K562 (cell line): ENCODE results near the gene RAB26. TPM values are rescaled to one million over a fixed set of nuclear protein-coding genes. Genes with fewer than 3 reads are reported as not detected.

Source experiments
- ATAC-seq: fragments of 200-7000 bp; cut with Tn5 transposase; 3 replicates; pipeline ENCODE4 v1.9.1; 2020; ENCODE audit warnings: moderate library complexity
- BruUV-seq: library from RNA; stranded (reverse); fragments of 400-500 nt; replicated peaks from 2 replicates; lab custom pipeline; 2021; lab: Mats Ljungman, UMichigan
- CTCF ChIA-PET: fragments of 300-600 bp; formaldehyde crosslinking; extraction: SDS; loops from one replicate; lab custom pipeline; 2021; ENCODE audit warnings: low intra/inter-chr PET ratio; lab: Yijun Ruan, JAX
- POLR2A ChIA-PET: fragments of 300-600, 350-650 bp; sonication (Branson Sonifier 250); formaldehyde crosslinking; extraction: SDS; loops from one replicate; lab custom pipeline; 2021; ENCODE audit warnings: antibody characterized with exemption, inconsistent platforms; lab: Yijun Ruan, JAX
- DNase-seq, 4 experiments: peaks; one replicate each; pipeline versions ENCODE4 v3.0.0 to v3.0.0-alpha.2; 2011 to 2018; ENCODE audit warnings: low spot score in 3 of 4, mixed read lengths in 3 of 4; ENCODE audit errors: extremely low read depth in 1 of 4
- FAIRE-seq: peaks from 2 replicates; lab custom pipeline; 2011; peaks lifted over from hg19 to GRCh38; lab: Jason Lieb, UNC
- H2AFZ ChIP-seq: 2 replicates; pipeline ENCODE4 v1.6.0; 2011; ENCODE audit warnings: low read depth, low read length, control low read depth, inconsistent platforms
- H3K27ac ChIP-seq: fragments of 200-600 bp; 3 replicates; pipeline ENCODE4 v1.8.0; 2011; ENCODE audit warnings: low read depth, mild to moderate bottlenecking, control low read depth, inconsistent platforms, low read length, moderate library complexity, mixed read lengths; ENCODE audit errors: extremely low read depth
- H3K27me3 ChIP-seq, 2 experiments: fragments of 300-600 bp in 1 of 2; 2 replicates in 1 of 2; 3 replicates in 1 of 2; pipeline versions ENCODE4 v1.6.0 to v1.8.0; 2011; ENCODE audit warnings: inconsistent platforms in 2 of 2, low read length in 2 of 2, mild to moderate bottlenecking in 1 of 2, mixed read lengths in 1 of 2, moderate library complexity in 1 of 2; ENCODE audit not compliant: control insufficient read depth in 2 of 2, insufficient read depth in 2 of 2
- H3K36me3 ChIP-seq: fragments of 300-600 bp; 3 replicates; pipeline ENCODE4 v1.8.0; 2011; ENCODE audit warnings: mild to moderate bottlenecking, low read length, inconsistent platforms; ENCODE audit not compliant: control insufficient read depth, insufficient read depth
- H3K4me1 ChIP-seq, 2 experiments: fragments of 200-600 bp in 1 of 2; replicated peaks in 1 of 2; 2 replicates in 1 of 2; 3 replicates in 1 of 2; pipeline versions ENCODE4 v1.5.1 to v1.8.0; 2011; ENCODE audit warnings: inconsistent platforms in 2 of 2, low read length in 2 of 2, mild to moderate bottlenecking in 1 of 2, mixed read lengths in 1 of 2, moderate library complexity in 1 of 2; ENCODE audit not compliant: control insufficient read depth in 2 of 2, insufficient read depth in 2 of 2
- H3K4me2 ChIP-seq: 2 replicates; pipeline ENCODE4 v1.6.1; 2011; ENCODE audit warnings: low read length, control low read depth, inconsistent platforms, mixed read lengths; ENCODE audit not compliant: insufficient read depth
- H3K4me3 ChIP-seq: fragments of 200-600 bp; sonication (generic), shearing (Covaris generic); 2 replicates; pipeline ENCODE4 v1.5.1; 2016; ENCODE audit warnings: control low read depth, inconsistent platforms
- H3K79me2 ChIP-seq: fragments of 200-600 bp; 3 replicates; pipeline ENCODE4 v1.8.0; 2011; ENCODE audit warnings: low read length, inconsistent platforms; ENCODE audit not compliant: control insufficient read depth, insufficient read depth
- H3K9ac ChIP-seq, 2 experiments: 2 replicates each; pipeline versions ENCODE4 v1.6.0 to v1.6.1; 2011; ENCODE audit warnings: low read depth in 2 of 2, low read length in 2 of 2, control low read depth in 1 of 2, inconsistent platforms in 1 of 2, mild to moderate bottlenecking in 1 of 2, mixed read lengths in 1 of 2; ENCODE audit not compliant: insufficient read depth in 1 of 2
- H3K9me1 ChIP-seq: one replicate; pipeline ENCODE4 v1.6.0; 2011; ENCODE audit warnings: inconsistent platforms, mild to moderate bottlenecking, low read length, moderate library complexity; ENCODE audit not compliant: control insufficient read depth, insufficient read depth
- H3K9me3 ChIP-seq: replicated peaks from 2 replicates; pipeline ENCODE4 v1.5.1; 2011; ENCODE audit warnings: low read depth, low read length, inconsistent platforms; ENCODE audit not compliant: control insufficient read depth, insufficient read depth
- H4K20me1 ChIP-seq: replicated peaks from 2 replicates; pipeline ENCODE4 v1.6.1; 2011; ENCODE audit warnings: low read length, inconsistent platforms, mixed read lengths; ENCODE audit not compliant: control insufficient read depth, insufficient read depth
- ADNP ChIP-seq: fragments of 200-800 bp; sonication (Bioruptor generic); IDR thresholded peaks from 2 replicates; pipeline ENCODE4 v1.6.1; 2016; ENCODE audit warnings: missing genetic modification characterization, missing compliant biosample characterization
- POLR2G ChIP-seq: fragments of 200-400 bp; formaldehyde crosslinking; IDR thresholded peaks from 2 replicates; pipeline ENCODE4 v1.6.1; 2017; ENCODE audit warnings: low read depth, mild to moderate bottlenecking, antibody characterized with exemption, low read length, moderate library complexity
- ZNF785 ChIP-seq: fragments of 250-450 bp; sonication (Bioruptor Pico); IDR thresholded peaks from 2 replicates; pipeline ENCODE4 v1.4.0; 2020; ENCODE audit warnings: mild to moderate bottlenecking
- WGBS: fragments of 100-300 bp; shearing (Covaris generic); methylation state at CpG from one replicate; pipeline ENCODE4 v1.1.6; 2016; ENCODE audit warnings: low coverage, mixed read lengths; ENCODE audit not compliant: insufficient coverage; ENCODE audit errors: missing lambda C conversion rate; 5-methylcytosine and 5-hydroxymethylcytosine counted together
- in situ Hi-C: fragments of 300-500 bp; cut with MboI; formaldehyde crosslinking; loops from 4 replicates; pipeline ENCODE4 v1.15.0; 2018; ENCODE audit warnings: inconsistent platforms, mixed read lengths
- intact Hi-C: fragments of 100-400 bp; cut with micrococcal nuclease; formaldehyde crosslinking; loops from 2 replicates; pipeline ENCODE4 v1.14.2; 2022
- polyA plus RNA-seq, 8 experiments: library from polyadenylated mRNA; depleted of rRNA in 4 of 8; stranded (reverse) in 5 of 8; unstranded in 3 of 8; fragments of >200 nt; fragmentation: Nextera tagmentation in 2 of 8; fragmentation: Illumina TruSeq in 1 of 8; extraction: Ambion mirVana in 2 of 8; extraction: Trizol in 1 of 8; gene quantifications; 2 replicates each; pipeline versions ENCODE4 v1.2.1 to v1.2.3, GENCODE V29; 2011 to 2014; ENCODE audit warnings: inconsistent platforms in 1 of 8, missing spikeins in 1 of 8
- total RNA-seq, 7 experiments: library from RNA; depleted of rRNA in 6 of 7; stranded (reverse); fragments of >200 nt in 6 of 7; fragmentation: Illumina TruSeq in 2 of 7; extraction: Trizol in 2 of 7; gene quantifications; 2 replicates each; pipeline versions ENCODE4 v1.2.1 to v1.2.3, GENCODE V29; 2011 to 2021; ENCODE audit warnings: low replicate concordance in 1 of 7
- TF ChIP-seq, protein P1 (sequence below), 2 experiments: IDR thresholded peaks in 1 of 2; conservative IDR thresholded peaks in 1 of 2; 2 replicates each; pipeline ENCODE4 v1.6.1; 2016; ENCODE audit warnings: low read depth in 2 of 2, mild to moderate bottlenecking in 1 of 2, missing compliant biosample characterization in 1 of 2, missing genetic modification characterization in 1 of 2, moderate library complexity in 1 of 2

RAB26 gene
- total and polyA plus RNA-seq, 9 of the 15 experiments (the other 6 are each of a cell fraction or from before 2014, with no cell fraction given): 0.25 to 6.1 (median 2.1) TPM

DNA sequence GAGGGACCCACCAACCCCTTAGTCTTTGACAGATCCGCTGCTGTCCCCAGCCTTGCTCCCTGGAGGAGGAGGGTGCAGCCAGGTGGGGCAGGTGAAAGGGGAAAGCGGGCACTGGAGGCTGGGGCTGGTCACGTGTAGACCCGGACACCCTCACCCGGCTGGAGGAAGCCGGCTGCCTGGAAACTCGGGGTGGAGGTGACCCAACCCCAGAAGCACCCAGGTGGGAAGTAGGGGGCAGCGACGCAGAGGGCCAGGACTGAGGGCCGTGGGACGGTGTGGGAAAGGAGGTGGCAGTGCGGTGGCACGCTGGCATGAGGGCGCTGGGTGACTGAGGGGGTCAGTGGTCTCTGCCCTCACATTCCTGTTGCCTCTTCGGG lies 9.8 kb downstream of the RAB26 start:
- Histone ChIP-seq H3K9me1 (peaks cover 6% of the 10 kb centered on the region), H4K20me1 (peaks cover 31% of the 10 kb centered on the region; the same call in 1 of the 2 replicates)
- DNase-seq: no peak

DNA sequence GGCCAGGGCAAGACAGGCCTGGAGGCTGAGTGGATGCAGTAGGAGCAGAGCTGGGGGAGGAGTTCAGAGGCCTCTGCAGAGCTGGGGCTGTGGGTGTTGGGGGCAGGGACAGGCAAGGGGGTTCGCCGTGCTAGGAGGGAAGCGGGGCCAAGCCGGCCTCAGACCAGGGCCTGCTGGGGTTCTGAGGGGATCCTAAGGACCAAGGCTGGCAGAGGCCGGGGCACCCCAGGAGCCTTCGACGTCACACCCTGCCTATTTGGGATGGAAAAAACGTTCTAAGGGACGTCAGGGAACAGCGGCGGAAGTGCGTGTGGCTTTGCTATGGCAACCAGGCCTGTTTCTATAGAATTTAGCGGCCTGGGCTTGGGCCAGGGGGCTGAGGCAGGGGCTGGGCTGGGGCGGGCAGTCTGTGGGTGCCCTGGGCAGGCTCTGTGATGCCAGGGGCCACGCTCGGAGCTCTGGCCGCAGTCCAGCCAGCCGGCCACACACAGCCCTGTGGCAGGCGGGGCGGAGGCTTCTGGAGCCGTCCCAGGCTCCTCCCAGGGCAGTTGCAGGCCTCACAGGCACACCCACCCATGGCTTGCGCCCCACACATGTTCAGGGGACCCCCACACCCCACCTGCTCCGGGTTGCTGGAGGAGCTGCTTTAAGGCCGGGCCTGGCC lies 10.9 kb downstream of the RAB26 start:
- POLR2A ChIA-PET: interaction anchor here (0.6 to 1.2 kb wide), 2 partner anchors 9 to 19 kb away, joined by 3 to 8 read pairs; no protein-coding TSS in a partner anchor
- intact Hi-C loops: no loop called here
- FAIRE-seq (no peak), ATAC-seq (no peak), DNase-seq (no peak)
- TF ChIP-seq, protein P1, sequence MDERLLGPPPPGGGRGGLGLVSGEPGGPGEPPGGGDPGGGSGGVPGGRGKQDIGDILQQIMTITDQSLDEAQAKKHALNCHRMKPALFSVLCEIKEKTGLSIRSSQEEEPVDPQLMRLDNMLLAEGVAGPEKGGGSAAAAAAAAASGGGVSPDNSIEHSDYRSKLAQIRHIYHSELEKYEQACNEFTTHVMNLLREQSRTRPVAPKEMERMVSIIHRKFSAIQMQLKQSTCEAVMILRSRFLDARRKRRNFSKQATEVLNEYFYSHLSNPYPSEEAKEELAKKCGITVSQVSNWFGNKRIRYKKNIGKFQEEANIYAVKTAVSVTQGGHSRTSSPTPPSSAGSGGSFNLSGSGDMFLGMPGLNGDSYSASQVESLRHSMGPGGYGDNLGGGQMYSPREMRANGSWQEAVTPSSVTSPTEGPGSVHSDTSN (CRISPR knock-in tag; IDR thresholded peaks at IDR 0.05; ENCODE audit: low read depth): no peak
- TF ChIP-seq, protein P1 (tag; conservative IDR thresholded peaks at IDR 0.05; ENCODE audit: low read depth): no peak
- peak; percentile 43; the same call in 1 of the 2 replicates for TF ChIP-seq POLR2G
- Histone ChIP-seq H3K9me1 (peaks cover 6% of the 10 kb centered on the region), H3K4me3 (no peak overlapping the region), H3K9ac (peak overlapping the region in 1 of 2 experiments; percentile 99; a peak in 2 of 4 replicates), H2AFZ (no peak overlapping the region), H3K9me3 (peaks cover 3% of the 10 kb centered on the region), H3K4me1 (peaks cover 8 to 65% of the 10 kb centered on the region in 2 experiments; a peak in 4 of 5 replicates), H3K79me2 (peaks cover 89% of the 10 kb centered on the region), H4K20me1 (peaks cover 24% of the 10 kb centered on the region; the same call in 1 of the 2 replicates), H3K27me3 (no peaks in the 10 kb centered on the region), H3K27ac (no peak overlapping the region), H3K4me2 (no peak overlapping the region), H3K36me3 (peaks cover 47% of the 10 kb centered on the region; the same call in 2 of the 3 replicates)
- no TSS peak for BruUV-seq
- CTCF ChIA-PET: no interaction called here
- WGBS: 79% methylated on average over 11 of the region's 24 CpGs
- in situ Hi-C loops: no loop called here

More for the DNA sequence above, 9.8 kb downstream of the RAB26 start:
- ChIA-PET CTCF (no interaction called here), POLR2A (interaction anchor here (0.6 to 0.7 kb wide), 2 partner anchors 10 to 69 kb away, joined by 3 read pairs; no protein-coding TSS in a partner anchor)
- Histone ChIP-seq H3K27ac (no peak overlapping the region; the same call in 2 of the 3 replicates), H3K4me1 (peaks cover 8 to 63% of the 10 kb centered on the region in 2 experiments; a peak in 4 of 5 replicates), H3K9me3 (peaks cover under 1% of the 10 kb centered on the region), H3K4me3 (no peak overlapping the region), H3K4me2 (no peak overlapping the region), H3K9ac (peak overlapping the region in 1 of 2 experiments; percentile 99; a peak in 2 of 4 replicates), H3K79me2 (peaks cover 93% of the 10 kb centered on the region), H2AFZ (no peak overlapping the region), H3K27me3 (no peaks in the 10 kb centered on the region), H3K36me3 (peaks cover 51% of the 10 kb centered on the region)
- BruUV-seq: no TSS peak
- TF ChIP-seq ZNF785 (CRISPR knock-in tag) (no peak), ADNP (tag) (no peak)
- in situ Hi-C loops (no loop called here), intact Hi-C loops (no loop called here)
- WGBS: 96% methylated on average over 12 of the region's 15 CpGs
- FAIRE-seq (no peak), ATAC-seq (no peak)
